Transverse colon (tissue), 4 donors: Measurements from ENCODE around the gene METTL18.
A peak's percentile ranks its signal among the peaks of the same experiment; 100 is the strongest.

Experiments used
- EP300 ChIP-seq: sonication (generic); formaldehyde crosslinking; IDR thresholded peaks from one replicate; pipeline ENCODE4 v1.6.1; 2017; ENCODE audit warnings: antibody characterized with exemption, low read depth
- POLR2A ChIP-seq: fragments of 450-650 bp; IDR thresholded peaks from one replicate; pipeline ENCODE4 v1.6.1; 2016; ENCODE audit warnings: antibody characterized with exemption, mild to moderate bottlenecking, moderate library complexity
- POLR2AphosphoS5 ChIP-seq, 3 donors: sonication (generic); formaldehyde crosslinking; IDR thresholded peaks; one replicate each; pipeline ENCODE4 v1.6.1; 2016; ENCODE audit warnings: antibody characterized with exemption in 3 of 3
- TF ChIP-seq, protein P1 (sequence below), 5 experiments: fragments of 200-600 bp in 3 of 5; fragments of 450-650 bp in 2 of 5; sonication (generic) in 3 of 5; IDR thresholded peaks; 1 replicate in 2 of 5; 2 replicates in 3 of 5; pipeline ENCODE4 v1.5.1; 2016 to 2017; ENCODE audit warnings: antibody characterized with exemption in 5 of 5, inconsistent platforms in 3 of 5, mild to moderate bottlenecking in 2 of 5, moderate library complexity in 1 of 5

DNA sequence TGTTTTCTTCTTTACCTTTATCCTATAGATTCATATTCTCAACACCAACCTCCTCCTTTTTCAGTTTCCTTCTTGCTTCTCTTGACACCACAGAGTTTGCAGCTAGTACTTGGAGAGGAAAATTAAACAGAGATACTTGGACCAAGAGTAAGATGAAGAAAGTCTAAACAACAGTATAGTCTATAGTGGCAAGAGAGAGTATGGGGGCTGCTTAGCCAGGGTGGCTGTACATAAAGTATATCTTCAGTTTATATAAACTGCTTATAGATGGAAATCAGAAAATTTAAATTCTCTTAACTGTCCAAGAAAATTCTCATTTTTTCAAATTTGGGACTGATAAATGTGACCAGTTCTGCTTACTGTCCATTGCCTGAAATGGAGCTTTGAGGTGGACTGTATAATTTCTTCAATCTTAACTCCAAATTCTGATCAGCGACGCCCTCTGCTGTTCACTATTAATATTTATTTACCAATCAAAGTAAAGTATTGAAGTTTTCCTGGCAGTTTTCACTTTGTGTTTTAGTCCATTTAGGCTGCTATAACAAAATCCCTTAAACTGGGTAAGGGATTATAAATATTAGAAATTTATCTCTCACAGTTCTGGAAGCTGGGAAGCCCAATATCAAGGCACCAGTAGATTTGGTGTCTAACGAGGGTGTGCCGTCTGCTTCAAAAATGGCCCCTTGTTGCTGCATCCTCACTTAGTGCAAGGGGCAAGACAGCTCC, 14.8 kb upstream of the METTL18 start:
- TF ChIP-seq, protein P1, sequence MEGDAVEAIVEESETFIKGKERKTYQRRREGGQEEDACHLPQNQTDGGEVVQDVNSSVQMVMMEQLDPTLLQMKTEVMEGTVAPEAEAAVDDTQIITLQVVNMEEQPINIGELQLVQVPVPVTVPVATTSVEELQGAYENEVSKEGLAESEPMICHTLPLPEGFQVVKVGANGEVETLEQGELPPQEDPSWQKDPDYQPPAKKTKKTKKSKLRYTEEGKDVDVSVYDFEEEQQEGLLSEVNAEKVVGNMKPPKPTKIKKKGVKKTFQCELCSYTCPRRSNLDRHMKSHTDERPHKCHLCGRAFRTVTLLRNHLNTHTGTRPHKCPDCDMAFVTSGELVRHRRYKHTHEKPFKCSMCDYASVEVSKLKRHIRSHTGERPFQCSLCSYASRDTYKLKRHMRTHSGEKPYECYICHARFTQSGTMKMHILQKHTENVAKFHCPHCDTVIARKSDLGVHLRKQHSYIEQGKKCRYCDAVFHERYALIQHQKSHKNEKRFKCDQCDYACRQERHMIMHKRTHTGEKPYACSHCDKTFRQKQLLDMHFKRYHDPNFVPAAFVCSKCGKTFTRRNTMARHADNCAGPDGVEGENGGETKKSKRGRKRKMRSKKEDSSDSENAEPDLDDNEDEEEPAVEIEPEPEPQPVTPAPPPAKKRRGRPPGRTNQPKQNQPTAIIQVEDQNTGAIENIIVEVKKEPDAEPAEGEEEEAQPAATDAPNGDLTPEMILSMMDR (IDR thresholded peaks at IDR 0.05): peak; percentile 49 to 56 (median 54)
- TF ChIP-seq POLR2AphosphoS5 (IDR thresholded peaks at IDR 0.05) (no peak), POLR2A (no peak), EP300 (no peak)
